Caco-2 (cell line): ENCODE measurements around the gene GPR32. TPM values are rescaled to one million over a fixed set of nuclear protein-coding genes. Genes with fewer than 3 reads are reported as not detected.
"Not testable (repeated sequence)": the region's sequence is repeated elsewhere in the genome, so short reads cannot be mapped to it uniquely, and the experiment has no call there.

ENCODE experiments used
- BruUV-seq: library from RNA; stranded (reverse); fragments of 400-500 nt; replicated peaks from 2 replicates; lab custom pipeline; 2021; lab: Mats Ljungman, UMichigan
- CTCF ChIA-PET: fragments of 300-600 bp; sonication (Branson Sonifier 250); formaldehyde crosslinking; loops from one replicate; lab custom pipeline; 2022; ENCODE audit warnings: antibody characterized with exemption; lab: Charles Lee
- POLR2A ChIA-PET: fragments of 300-600 bp; sonication (Branson Sonifier 250); formaldehyde crosslinking; loops from one replicate; lab custom pipeline; 2022; ENCODE audit warnings: antibody characterized with exemption; lab: Charles Lee
- DNase-seq, 2 experiments: peaks; one replicate each; pipeline versions ENCODE4 v3.0.0 to v3.0.0-alpha.2; 2020 to 2022
- H3K27me3 ChIP-seq: replicated peaks from 2 replicates; pipeline ENCODE4 v1.6.0; 2011; ENCODE audit warnings: low read length; ENCODE audit not compliant: control insufficient read depth, insufficient read depth
- H3K36me3 ChIP-seq: 2 replicates; pipeline ENCODE4 v1.5.1; 2011; ENCODE audit warnings: low read length; ENCODE audit not compliant: control insufficient read depth, insufficient read depth
- H3K4me1 ChIP-seq: fragments of 250-450 bp; sonication (Bioruptor Pico); 2 replicates; pipeline ENCODE4 v1.5.1; 2020; ENCODE audit warnings: mild to moderate bottlenecking
- H3K4me3 ChIP-seq: 2 replicates; pipeline ENCODE4 v1.5.1; 2011; ENCODE audit warnings: low read depth, mild to moderate bottlenecking, control low read depth, low read length
- H3K9me3 ChIP-seq: fragments of 250-450 bp; sonication (Bioruptor Pico); 2 replicates; pipeline ENCODE4 v1.5.1; 2020; ENCODE audit warnings: mild to moderate bottlenecking, moderate library complexity
- H3K27ac Mint-ChIP-seq: one replicate; pipeline ENCODE4 v1.8.0; 2022; ENCODE audit warnings: mixed read lengths; ENCODE audit not compliant: unreplicated experiment
- H3K27me3 Mint-ChIP-seq: one replicate; pipeline ENCODE4 v1.8.0; 2022; ENCODE audit warnings: mixed read lengths; ENCODE audit not compliant: insufficient read depth, unreplicated experiment
- H3K36me3 Mint-ChIP-seq: one replicate; pipeline ENCODE4 v1.8.0; 2022; ENCODE audit warnings: mild to moderate bottlenecking, mixed read lengths; ENCODE audit not compliant: insufficient read depth, unreplicated experiment
- H3K4me1 Mint-ChIP-seq: one replicate; pipeline ENCODE4 v1.8.0; 2022; ENCODE audit warnings: low read depth, mixed read lengths; ENCODE audit not compliant: unreplicated experiment
- H3K4me3 Mint-ChIP-seq: one replicate; pipeline ENCODE4 v1.8.0; 2022; ENCODE audit warnings: mild to moderate bottlenecking, moderate library complexity, mixed read lengths; ENCODE audit not compliant: unreplicated experiment
- H3K9me3 Mint-ChIP-seq: one replicate; pipeline ENCODE4 v1.8.0; 2022; ENCODE audit warnings: mixed read lengths; ENCODE audit not compliant: unreplicated experiment
- intact Hi-C: fragments of 100-400 bp; cut with micrococcal nuclease; formaldehyde crosslinking; loops from one replicate; pipeline ENCODE4 v1.10.0; 2022; ENCODE audit not compliant: unreplicated experiment
- total RNA-seq: library from RNA; stranded (reverse); gene quantifications from 2 replicates; pipeline ENCODE4 v1.2.3, GENCODE V29; 2022
- TF ChIP-seq, protein P1 (sequence below), 2 experiments: fragments of 200-600 bp in 1 of 2; IDR thresholded peaks; 1 replicate in 1 of 2; 2 replicates in 1 of 2; pipeline versions ENCODE4 v1.5.1 to v1.8.0; 2011 to 2022; ENCODE audit warnings: antibody characterized with exemption in 1 of 2, control low read depth in 1 of 2, inconsistent platforms in 1 of 2, low read depth in 1 of 2, low read length in 1 of 2, mild to moderate bottlenecking in 1 of 2, moderate library complexity in 1 of 2; ENCODE audit not compliant: insufficient read depth in 1 of 2, severe bottlenecking in 1 of 2, unreplicated experiment in 1 of 2

Gene GPR32
- total RNA-seq, 1 experiment from 2014 or later, result not detected

DNA sequence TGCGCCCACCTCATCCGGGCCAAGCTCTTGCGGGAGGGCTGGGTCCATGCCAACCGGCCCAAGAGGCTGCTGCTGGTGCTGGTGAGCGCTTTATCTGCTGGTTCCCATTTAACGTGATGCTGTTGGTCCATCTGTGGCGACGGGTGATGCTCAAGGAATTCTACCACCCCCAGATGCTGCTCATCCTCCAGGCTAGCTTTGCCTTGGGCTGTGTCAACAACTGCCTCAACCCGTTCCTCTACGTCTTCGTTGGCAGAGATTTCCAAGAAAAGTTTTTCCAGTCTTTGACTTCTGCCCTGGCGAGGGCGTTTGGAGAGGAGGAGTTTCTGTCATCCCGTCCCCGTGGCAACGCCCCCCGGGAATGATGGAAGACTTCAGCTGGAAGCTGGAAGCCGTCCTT, 11.2 kb upstream of the GPR32 start:
- H3K27ac Mint-ChIP-seq, intact Hi-C loops, POLR2A ChIA-PET, H3K9me3 ChIP-seq, H3K36me3 ChIP-seq, H3K4me1 Mint-ChIP-seq, DNase-seq, H3K4me1 ChIP-seq, CTCF ChIA-PET, H3K4me3 ChIP-seq, BruUV-seq, H3K36me3 Mint-ChIP-seq, H3K27me3 ChIP-seq, H3K4me3 Mint-ChIP-seq: not testable (repeated sequence)
- H3K27me3 Mint-ChIP-seq, result peaks cover 17% of the 10 kb centered on the region
- H3K9me3 Mint-ChIP-seq, result peaks cover 11% of the 10 kb centered on the region

DNA sequence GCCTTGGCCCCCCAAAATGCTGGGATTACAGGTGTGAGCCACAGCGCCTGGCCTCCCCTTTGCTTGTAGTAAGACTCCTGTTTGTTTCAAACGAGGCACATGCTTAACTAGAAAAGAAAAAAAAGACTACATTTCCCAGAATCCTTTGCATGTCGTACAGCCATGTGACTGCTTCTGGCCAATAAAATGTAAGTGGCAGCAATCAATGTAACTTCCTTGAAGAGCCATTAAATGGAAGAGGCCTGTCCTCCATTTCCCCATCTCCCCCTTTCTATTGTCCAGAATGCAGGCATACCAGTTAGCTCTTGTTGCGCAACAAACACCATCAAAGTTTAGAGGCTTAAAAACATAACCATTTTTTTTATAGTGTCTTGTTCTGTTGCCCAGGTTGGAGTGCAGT, 10.4 kb upstream of the GPR32 start:
- TF ChIP-seq, protein P1, sequence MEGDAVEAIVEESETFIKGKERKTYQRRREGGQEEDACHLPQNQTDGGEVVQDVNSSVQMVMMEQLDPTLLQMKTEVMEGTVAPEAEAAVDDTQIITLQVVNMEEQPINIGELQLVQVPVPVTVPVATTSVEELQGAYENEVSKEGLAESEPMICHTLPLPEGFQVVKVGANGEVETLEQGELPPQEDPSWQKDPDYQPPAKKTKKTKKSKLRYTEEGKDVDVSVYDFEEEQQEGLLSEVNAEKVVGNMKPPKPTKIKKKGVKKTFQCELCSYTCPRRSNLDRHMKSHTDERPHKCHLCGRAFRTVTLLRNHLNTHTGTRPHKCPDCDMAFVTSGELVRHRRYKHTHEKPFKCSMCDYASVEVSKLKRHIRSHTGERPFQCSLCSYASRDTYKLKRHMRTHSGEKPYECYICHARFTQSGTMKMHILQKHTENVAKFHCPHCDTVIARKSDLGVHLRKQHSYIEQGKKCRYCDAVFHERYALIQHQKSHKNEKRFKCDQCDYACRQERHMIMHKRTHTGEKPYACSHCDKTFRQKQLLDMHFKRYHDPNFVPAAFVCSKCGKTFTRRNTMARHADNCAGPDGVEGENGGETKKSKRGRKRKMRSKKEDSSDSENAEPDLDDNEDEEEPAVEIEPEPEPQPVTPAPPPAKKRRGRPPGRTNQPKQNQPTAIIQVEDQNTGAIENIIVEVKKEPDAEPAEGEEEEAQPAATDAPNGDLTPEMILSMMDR (IDR thresholded peaks at IDR 0.05; ENCODE audit: insufficient read depth in 1 of 2, low read depth in 1 of 2, low read length in 1 of 2, severe bottlenecking in 1 of 2, unreplicated experiment in 1 of 2), result no peak
- CTCF ChIA-PET, result no interaction called here

DNA sequence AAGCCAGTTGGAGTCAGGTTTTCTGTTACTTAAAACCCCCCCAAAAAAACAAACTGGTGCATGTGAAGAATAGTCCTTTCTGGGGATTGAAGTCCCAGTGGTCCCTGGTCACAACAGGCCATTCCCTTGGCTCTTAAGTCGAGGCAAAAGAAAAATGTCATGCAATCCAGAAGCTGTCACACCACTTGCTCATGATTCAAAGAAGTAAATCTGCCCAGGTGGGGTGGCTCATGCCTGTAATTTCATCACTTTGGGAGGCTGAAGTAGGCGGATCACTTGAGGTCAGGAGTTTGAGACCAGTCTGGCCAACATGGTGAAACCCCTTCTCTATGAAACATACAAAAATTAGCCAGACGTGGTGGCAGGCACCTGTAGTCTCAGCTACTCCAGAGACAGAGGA, 8.8 kb upstream of the GPR32 start:
- H3K4me1 Mint-ChIP-seq, H3K9me3 ChIP-seq, H3K36me3 ChIP-seq, H3K27ac Mint-ChIP-seq, H3K4me1 ChIP-seq, DNase-seq, H3K27me3 ChIP-seq, H3K4me3 ChIP-seq, CTCF ChIA-PET, POLR2A ChIA-PET, intact Hi-C loops, H3K4me3 Mint-ChIP-seq, H3K36me3 Mint-ChIP-seq, BruUV-seq: not testable (repeated sequence)
- peaks cover 10% of the 10 kb centered on the region for H3K27me3 Mint-ChIP-seq
- H3K9me3 Mint-ChIP-seq, result peaks cover 11% of the 10 kb centered on the region

More for the DNA sequence above, 10.4 kb upstream of the GPR32 start:
- no peaks in the 10 kb centered on the region for H3K9me3 ChIP-seq
- BruUV-seq, result no TSS peak
- Mint-ChIP-seq H3K27ac (no peak overlapping the region), H3K9me3 (peaks cover 11% of the 10 kb centered on the region), H3K36me3 (peaks cover 5% of the 10 kb centered on the region), H3K27me3 (peaks cover 15% of the 10 kb centered on the region), H3K4me1 (no peaks in the 10 kb centered on the region), H3K4me3 (no peak overlapping the region)
- no peaks in the 10 kb centered on the region for H3K4me1 ChIP-seq
- no peaks in the 10 kb centered on the region for H3K36me3 ChIP-seq
- H3K27me3 ChIP-seq, result no peaks in the 10 kb centered on the region
- POLR2A ChIA-PET, result no interaction called here
- H3K4me3 ChIP-seq, result no peak overlapping the region
- DNase-seq, result peak in 1 of 2 experiments; percentile 38
- intact Hi-C loops, result no loop called here

DNA sequence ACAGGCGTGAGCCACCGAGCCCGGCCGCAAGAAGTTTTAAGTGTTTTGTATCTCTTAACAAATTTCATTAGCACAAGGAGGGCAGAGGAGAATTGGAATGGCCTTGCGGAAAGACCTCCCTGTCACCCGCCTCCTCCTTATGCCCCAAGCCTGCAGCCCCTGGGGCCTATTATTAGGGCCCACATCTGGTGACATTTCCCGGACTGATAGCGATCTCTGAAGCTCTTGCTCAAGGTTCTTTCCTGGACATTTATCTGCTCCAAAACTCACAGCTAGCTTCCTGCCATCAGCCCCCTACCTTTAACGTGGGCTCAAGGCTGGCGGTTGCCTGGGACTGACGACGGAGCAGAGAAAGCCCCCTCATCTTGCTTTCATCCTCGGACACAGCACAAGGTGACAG, 6.7 kb upstream of the GPR32 start:
- H3K4me3 Mint-ChIP-seq, DNase-seq, H3K4me3 ChIP-seq, H3K9me3 ChIP-seq, POLR2A ChIA-PET, H3K36me3 ChIP-seq, H3K36me3 Mint-ChIP-seq, intact Hi-C loops, H3K4me1 Mint-ChIP-seq, H3K27me3 ChIP-seq, H3K27me3 Mint-ChIP-seq, CTCF ChIA-PET, BruUV-seq, H3K27ac Mint-ChIP-seq, H3K4me1 ChIP-seq: not testable (repeated sequence)
- H3K9me3 Mint-ChIP-seq, result peaks cover 11% of the 10 kb centered on the region
